G401 (cell line): Measurements from ENCODE around the gene TDRD15. TPM values are rescaled to one million over a fixed set of nuclear protein-coding genes. Genes with fewer than 3 reads are reported as not detected.
"Not testable (repeated sequence)": the region's sequence is repeated elsewhere in the genome, so short reads cannot be mapped to it uniquely, and the experiment has no call there.

Experiments
- DNase-seq: peaks from one replicate; pipeline ENCODE4 v3.0.0-alpha.2; 2015; ENCODE audit warnings: low spot score
- in situ Hi-C: cut with HindIII; loops from 2 replicates; pipeline ENCODE4 v1.10.0; 2016; ENCODE audit warnings: low sequenced_read_pairs, mixed read lengths
- total RNA-seq: library from RNA; depleted of rRNA; stranded (reverse); fragments of >200 nt; shearing (Covaris generic); gene quantifications from 2 replicates; pipeline ENCODE4 v1.2.3, GENCODE V29; 2014; rRNA removed

The TDRD15 gene
- total RNA-seq: not detected in 2 replicates

GRCh38 chr2:21123473-21124393, at the start of gene TDRD15:
TDRD15 (plus strand) TSS chr2:21123968; CDS start chr2:21137468, 13,500 bp downstream.
- in situ Hi-C loops: no loop called here

GRCh38 chr2:21078296-21078695, 45.5 kb upstream of the TDRD15 start:
- DNase-seq: no peak
- in situ Hi-C loops: no loop called here

More at GRCh38 chr2:21123473-21124393, at the start of gene TDRD15:
- no peak for DNase-seq

- DNase-seq: no peak
- in situ Hi-C loops: no loop called here
Measured at GRCh38 chr2:21083482-21083881, 40.3 kb upstream of the TDRD15 start.

GRCh38 chr2:21084401-21084800, 39.4 kb upstream of the TDRD15 start:
- in situ Hi-C loops: no loop called here
- no peak for DNase-seq

- DNase-seq: no peak
- in situ Hi-C loops: no loop called here
Measured at GRCh38 chr2:21092308-21092869, 31.4 kb upstream of the TDRD15 start.

- in situ Hi-C loops: no loop called here
- no peak for DNase-seq
Measured at GRCh38 chr2:21095178-21095577, 28.6 kb upstream of the TDRD15 start.

GRCh38 chr2:21095714-21096113, 28.1 kb upstream of the TDRD15 start:
- in situ Hi-C loops: no loop called here
- DNase-seq: no peak

- in situ Hi-C loops: no loop called here
- no peak for DNase-seq
Measured at GRCh38 chr2:21096458-21096857, 27.3 kb upstream of the TDRD15 start.

- in situ Hi-C loops: no loop called here
- no peak for DNase-seq
Measured at GRCh38 chr2:21097331-21097730, 26.4 kb upstream of the TDRD15 start.

- no peak for DNase-seq
- in situ Hi-C loops: no loop called here
Measured at GRCh38 chr2:21098294-21098693, 25.5 kb upstream of the TDRD15 start.

- no peak for DNase-seq
- in situ Hi-C loops: no loop called here
Measured at GRCh38 chr2:21099281-21099907, 24.4 kb upstream of the TDRD15 start.

- DNase-seq, in situ Hi-C loops: not testable (repeated sequence)
Measured at GRCh38 chr2:21101514-21102155, 22.1 kb upstream of the TDRD15 start.

GRCh38 chr2:21102356-21102755, 21.4 kb upstream of the TDRD15 start:
- DNase-seq: no peak
- in situ Hi-C loops: no loop called here

- in situ Hi-C loops: no loop called here
- DNase-seq: no peak
Measured at GRCh38 chr2:21103274-21103891, 20.4 kb upstream of the TDRD15 start.

- DNase-seq: no peak
- in situ Hi-C loops: no loop called here
Measured at GRCh38 chr2:21104030-21104660, 19.6 kb upstream of the TDRD15 start.

- in situ Hi-C loops: no loop called here
- DNase-seq: no peak
Measured at GRCh38 chr2:21111012-21111411, 12.8 kb upstream of the TDRD15 start.

GRCh38 chr2:21117688-21118087, 6.1 kb upstream of the TDRD15 start:
- no peak for DNase-seq
- in situ Hi-C loops: no loop called here

GRCh38 chr2:21118302-21118920, 5.4 kb upstream of the TDRD15 start:
- peak; percentile 37 for DNase-seq
- in situ Hi-C loops: no loop called here
